ENCODE measurements around the gene MORC2.

The MORC2 gene

GRCh38 chr22:30885001-30885366 is 83.6 kb downstream of the MORC2 start:
- DNase-seq, result no peak

- DNase-seq, result no peak
These were observed 84.2 kb downstream of the MORC2 start for GRCh38 chr22:30884211-30885000.

GRCh38 chr22:30883586-30884145 is 84.9 kb downstream of the MORC2 start:
- no peak for DNase-seq

DNA sequence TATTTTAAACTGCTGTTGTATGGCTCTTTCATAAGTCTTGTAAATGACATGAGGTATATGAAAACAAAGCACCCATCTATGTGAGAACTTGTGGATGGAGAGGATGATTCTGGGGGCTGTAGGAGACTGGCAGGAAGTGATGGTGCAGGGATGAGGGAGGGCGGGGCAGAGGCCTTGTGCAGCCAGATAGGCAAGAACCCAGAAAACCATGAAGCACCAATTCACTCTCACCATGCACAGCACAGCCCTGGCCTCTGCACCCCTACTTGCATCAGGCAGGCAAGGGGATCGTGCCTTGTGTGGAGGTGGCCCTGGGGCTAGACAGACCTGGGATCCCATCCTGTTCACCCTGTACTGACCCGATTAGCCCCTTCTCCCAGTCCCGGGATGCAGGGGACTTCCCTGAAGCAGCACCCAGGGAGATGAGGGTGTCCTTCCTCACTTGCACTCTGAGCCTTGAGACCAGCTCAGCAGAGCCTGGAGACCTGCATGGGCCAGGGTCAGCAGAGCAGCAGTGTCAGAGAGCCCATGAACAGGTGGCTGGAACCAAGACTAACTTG is 85.5 kb downstream of the MORC2 start:
- DNase-seq, result no peak

DNA sequence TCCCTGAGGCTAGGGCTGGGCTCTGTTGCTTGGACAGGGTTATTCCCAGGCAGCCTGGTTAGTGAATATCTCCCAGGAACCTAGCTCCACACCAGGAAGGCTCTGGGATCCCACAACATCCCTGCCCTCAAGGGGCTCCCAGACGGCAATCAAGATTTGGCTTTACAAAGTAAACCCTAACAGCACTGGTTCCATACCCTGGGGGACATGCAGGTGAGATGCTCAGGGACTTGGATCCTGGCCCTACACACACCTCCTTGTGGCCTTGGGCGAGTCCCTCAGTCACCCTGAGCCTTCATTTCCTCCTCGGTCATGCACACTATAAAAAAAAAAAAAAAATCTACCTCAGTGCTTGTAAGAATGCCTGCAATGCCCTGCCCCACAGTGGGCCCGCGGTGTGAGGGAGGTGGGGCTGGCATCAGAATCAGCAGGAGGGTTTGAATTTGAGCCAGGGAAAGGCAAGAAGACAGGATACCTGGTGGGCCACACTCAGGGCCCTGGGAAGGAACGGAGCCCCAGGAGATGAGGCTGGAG is 86.3 kb downstream of the MORC2 start:
- no peak for DNase-seq

DNA sequence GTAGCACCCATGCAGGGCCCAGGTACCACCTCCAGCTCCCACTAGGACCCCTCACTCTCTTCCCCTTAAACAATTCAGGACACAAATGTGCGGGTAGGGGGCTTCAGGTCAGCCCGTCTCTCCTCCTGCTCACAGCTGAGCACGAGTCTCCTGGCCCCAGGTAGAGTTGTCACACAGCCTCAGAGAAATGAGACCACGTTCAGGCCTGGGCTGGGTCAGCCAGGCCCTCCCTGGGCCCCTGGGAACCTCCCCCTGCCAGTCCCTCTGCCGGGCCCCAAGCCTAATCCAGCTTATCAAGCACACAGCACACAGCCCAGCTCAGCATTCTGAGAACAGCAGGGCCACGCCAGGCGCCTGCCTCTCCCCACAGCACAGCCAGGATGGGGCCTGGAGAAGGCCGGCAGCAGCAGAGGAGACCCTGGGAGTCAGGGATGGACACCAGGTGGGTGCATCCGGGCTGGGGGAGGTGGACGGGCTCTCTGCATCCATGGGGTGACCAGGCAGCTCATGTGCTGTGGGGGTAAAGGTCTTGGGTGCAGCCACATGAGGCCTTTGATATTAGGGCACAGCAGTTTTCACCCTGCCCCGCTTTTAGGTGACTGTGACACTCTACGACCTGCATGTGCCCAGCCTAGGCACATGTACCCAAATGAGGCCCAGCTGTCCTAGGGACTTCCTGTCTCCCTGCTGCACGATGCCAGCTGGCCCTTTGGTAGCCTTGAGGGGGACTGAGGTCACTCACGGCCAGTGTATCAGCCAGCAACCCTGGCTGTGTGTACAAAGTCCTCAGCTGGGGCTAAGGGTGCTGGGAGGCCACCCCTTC is 87.0 kb downstream of the MORC2 start:
- DNase-seq, result no peak

GRCh38 chr22:30880847-30881246 is 87.7 kb downstream of the MORC2 start:
- no peak for DNase-seq

- no peak for DNase-seq
These were observed 88.4 kb downstream of the MORC2 start for GRCh38 chr22:30880181-30880601.

GRCh38 chr22:30879415-30879797 is 89.2 kb downstream of the MORC2 start:
- no peak for DNase-seq

- no peak for DNase-seq
These were observed 89.8 kb downstream of the MORC2 start for GRCh38 chr22:30878516-30879414.

DNA sequence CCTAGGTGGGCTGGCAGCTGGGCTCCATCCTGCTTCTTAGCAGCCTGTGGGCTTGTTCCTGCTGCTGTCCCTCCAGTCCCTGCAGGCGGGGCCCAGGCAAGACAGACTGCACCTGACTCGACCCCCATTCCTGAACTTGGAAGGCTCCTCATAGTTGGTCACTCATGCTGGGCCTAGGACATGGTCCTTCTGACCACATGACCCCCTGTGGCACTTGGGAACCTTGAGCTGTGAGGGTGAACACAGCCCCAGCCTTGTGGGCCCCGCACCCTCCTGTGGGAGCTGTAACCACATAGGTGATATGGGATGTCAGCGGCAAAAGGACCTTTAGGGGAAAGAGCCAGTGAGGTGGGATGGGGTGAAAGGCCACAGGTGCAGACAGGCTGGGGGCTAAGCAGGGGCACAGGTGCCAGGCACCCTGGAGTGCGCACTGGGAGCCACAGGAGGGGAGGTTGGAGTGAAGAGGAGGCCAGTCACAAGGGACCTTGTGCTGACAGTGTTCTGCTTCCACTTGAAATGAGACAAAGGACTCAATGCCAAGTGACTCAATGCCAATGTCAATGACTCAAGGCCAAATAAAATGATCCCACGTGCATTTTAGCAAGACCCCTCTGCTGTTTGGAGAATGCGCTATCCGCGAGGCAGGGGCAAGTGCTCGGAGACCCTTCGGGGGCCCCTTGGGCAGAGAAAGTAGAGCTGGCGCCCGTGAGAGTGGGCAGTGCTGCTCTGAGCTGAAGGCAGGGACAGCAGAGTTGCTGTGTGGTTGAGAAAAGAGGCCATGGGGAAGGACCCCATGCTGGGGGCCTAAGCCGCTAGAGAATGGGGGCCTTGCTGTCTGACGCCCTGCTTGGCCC is 90.7 kb downstream of the MORC2 start:
- DNase-seq, result no peak

- no peak for DNase-seq
These were observed 91.5 kb downstream of the MORC2 start for GRCh38 chr22:30876915-30877553.

DNA sequence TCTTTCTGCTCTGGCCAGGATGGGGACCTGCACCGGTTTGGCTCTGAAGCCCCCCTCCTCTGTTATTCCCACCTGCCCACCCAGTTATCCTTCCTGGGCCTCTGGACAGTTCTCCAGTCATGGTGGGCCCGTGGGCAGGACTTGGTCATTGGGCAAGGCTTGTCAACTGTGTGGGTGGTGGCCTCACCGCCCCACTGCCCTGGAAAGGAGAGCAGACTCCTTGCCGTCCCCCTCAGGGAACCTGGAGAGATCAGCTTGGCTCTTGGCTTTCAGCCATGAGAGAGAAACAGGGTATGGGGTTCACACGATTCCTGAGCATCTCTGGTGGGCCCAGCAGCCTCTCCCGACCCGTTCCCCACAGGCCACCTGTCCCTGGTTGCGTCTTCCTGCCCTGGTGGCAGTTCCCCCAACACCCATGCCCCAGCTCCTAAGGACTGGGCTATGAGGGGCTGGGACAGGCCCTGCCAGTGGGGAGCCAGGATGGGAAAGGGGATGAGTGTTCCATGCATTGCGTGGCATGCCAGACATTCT is 92.3 kb downstream of the MORC2 start:
- no peak for DNase-seq

- DNase-seq, result no peak
These were observed 92.9 kb downstream of the MORC2 start for GRCh38 chr22:30875481-30876215.

All from activated T-cell treated with anti-CD3 and anti-CD28 coated beads, Interleukin-2, amount 50 U/mL, for 48 hours (primary cell).